OCI-LY1 (cell line): ENCODE results near the gene PLSCR4.
"Not testable (repeated sequence)": the region's sequence is repeated elsewhere in the genome, so short reads cannot be mapped to it uniquely, and the experiment has no call there.

Experiments
- H2AFZ ChIP-seq: fragments of 200-600 bp; sonication (generic), shearing (Covaris generic); 2 replicates; pipeline ENCODE4 v1.6.0; 2014; ENCODE audit warnings: antibody characterized with exemption, mild to moderate bottlenecking, low read length
- H3F3A ChIP-seq: fragments of 200-600 bp; sonication (generic), shearing (Covaris generic); 2 replicates; pipeline ENCODE4 v1.6.0; 2014; ENCODE audit warnings: mild to moderate bottlenecking, antibody characterized with exemption, low read length, moderate library complexity; ENCODE audit not compliant: insufficient read depth
- H3K27ac ChIP-seq: fragments of 200-600 bp; sonication (generic); 2 replicates; pipeline ENCODE4 v1.5.1; 2014; ENCODE audit warnings: low read length, mixed run types, mild to moderate bottlenecking, low read depth; ENCODE audit not compliant: poor library complexity, severe bottlenecking
- H3K27me3 ChIP-seq: fragments of 200-600 bp; sonication (generic); 2 replicates; pipeline ENCODE4 v1.6.0; 2014; ENCODE audit warnings: antibody characterized with exemption, mild to moderate bottlenecking, low read length, moderate library complexity; ENCODE audit not compliant: insufficient read depth
- H3K36me3 ChIP-seq: fragments of 200-600 bp; sonication (generic); 2 replicates; pipeline ENCODE4 v1.6.1; 2014; ENCODE audit warnings: mild to moderate bottlenecking, antibody characterized with exemption, low read length, moderate library complexity, mixed read lengths; ENCODE audit not compliant: insufficient read depth
- H3K4me1 ChIP-seq: fragments of 200-600 bp; sonication (generic); 2 replicates; pipeline ENCODE4 v1.5.1; 2014; ENCODE audit warnings: mild to moderate bottlenecking, low read length, moderate library complexity; ENCODE audit not compliant: insufficient read depth, severe bottlenecking
- H3K4me2 ChIP-seq: fragments of 200-600 bp; sonication (generic), shearing (Covaris generic); 2 replicates; pipeline ENCODE4 v1.6.1; 2014; ENCODE audit warnings: low read length
- H3K4me3 ChIP-seq: fragments of 200-600 bp; sonication (generic); 2 replicates; pipeline ENCODE4 v1.5.1; 2014; ENCODE audit warnings: low read length, low read depth, mild to moderate bottlenecking, mixed read lengths; ENCODE audit not compliant: poor library complexity, severe bottlenecking
- H3K79me2 ChIP-seq: fragments of 200-600 bp; shearing (Covaris generic); 2 replicates; pipeline ENCODE4 v1.6.1; 2016; ENCODE audit warnings: mixed run types, low read length, mixed read lengths; ENCODE audit not compliant: insufficient read depth
- H3K9ac ChIP-seq: fragments of 200-600 bp; sonication (generic), shearing (Covaris generic); 2 replicates; pipeline ENCODE4 v1.6.1; 2014; ENCODE audit warnings: mild to moderate bottlenecking, low read length, mixed read lengths
- H3K9me2 ChIP-seq: fragments of 200-600 bp; sonication (generic), shearing (Covaris generic); 2 replicates; pipeline ENCODE4 v1.6.1; 2014; ENCODE audit warnings: low read depth, mild to moderate bottlenecking, low read length, mixed read lengths
- H3K9me3 ChIP-seq: fragments of 200-600 bp; shearing (Covaris generic); 2 replicates; pipeline ENCODE4 v1.6.1; 2014; ENCODE audit warnings: low read length, mixed read lengths
- H4K20me1 ChIP-seq: fragments of 200-600 bp; sonication (generic), shearing (Covaris generic); 2 replicates; pipeline ENCODE4 v1.6.0; 2016; ENCODE audit warnings: mild to moderate bottlenecking, low read length; ENCODE audit not compliant: insufficient read depth
- CTCF ChIP-seq: fragments of 200-600 bp; sonication (generic), shearing (Covaris generic); IDR thresholded peaks from 2 replicates; pipeline ENCODE4 v1.5.1; 2017; ENCODE audit warnings: mild to moderate bottlenecking, antibody characterized with exemption, low read length, moderate library complexity, mixed read lengths
- EZH2 ChIP-seq: fragments of 200-600 bp; sonication (generic), shearing (Covaris generic); IDR thresholded peaks from 2 replicates; pipeline ENCODE4 v1.8.0; 2017; ENCODE audit warnings: borderline replicate concordance, mixed run types, mild to moderate bottlenecking, antibody characterized with exemption, low read length, moderate library complexity, mixed read lengths

The PLSCR4 gene

GRCh38 chr3:146226881-146227280 lies 24.0 kb downstream of the PLSCR4 start:
- H3K9me2 ChIP-seq = no peaks in the 10 kb centered on the region
- no peak overlapping the region for H3K4me2 ChIP-seq
- H2AFZ ChIP-seq = no peak overlapping the region
- TF ChIP-seq CTCF (no peak), EZH2 (no peak)
- H3K4me1 ChIP-seq = no peaks in the 10 kb centered on the region
- no peaks in the 10 kb centered on the region for H3K27me3 ChIP-seq
- no peak overlapping the region for H3K27ac ChIP-seq
- no peaks in the 10 kb centered on the region for H3K79me2 ChIP-seq
- no peak overlapping the region for H3K4me3 ChIP-seq
- no peaks in the 10 kb centered on the region for H3K9me3 ChIP-seq
- H4K20me1 ChIP-seq = 0 out of 2 replicates have a peak, but pooled peaks cover 2% of the 10 kb centered on the region
- H3F3A ChIP-seq = no peaks in the 10 kb centered on the region
- H3K36me3 ChIP-seq = no peaks in the 10 kb centered on the region
- H3K9ac ChIP-seq = no peak overlapping the region

- not testable (repeated sequence) for H3K9me2 ChIP-seq, H3K9me3 ChIP-seq, H3F3A ChIP-seq, H3K36me3 ChIP-seq, H3K4me1 ChIP-seq, H3K9ac ChIP-seq, H3K27ac ChIP-seq, H3K79me2 ChIP-seq, H4K20me1 ChIP-seq, H3K4me3 ChIP-seq, H3K4me2 ChIP-seq, H3K27me3 ChIP-seq, H2AFZ ChIP-seq
Observed at GRCh38 chr3:146225458-146225857, 25.4 kb downstream of the PLSCR4 start.

GRCh38 chr3:146223401-146224373 lies 27.2 kb downstream of the PLSCR4 start:
- H3K27ac ChIP-seq = no peak overlapping the region
- H3K27me3 ChIP-seq = no peaks in the 10 kb centered on the region
- no peak for TF ChIP-seq CTCF
- no peak for TF ChIP-seq EZH2
- 0 out of 2 replicates have a peak, but pooled peaks cover 2% of the 10 kb centered on the region for H4K20me1 ChIP-seq
- H3K4me1 ChIP-seq = no peaks in the 10 kb centered on the region
- H2AFZ ChIP-seq = no peak overlapping the region
- H3F3A ChIP-seq = no peaks in the 10 kb centered on the region
- H3K9me3 ChIP-seq = no peaks in the 10 kb centered on the region
- no peaks in the 10 kb centered on the region for H3K9me2 ChIP-seq
- H3K9ac ChIP-seq = no peak overlapping the region
- no peak overlapping the region for H3K4me2 ChIP-seq
- H3K36me3 ChIP-seq = no peaks in the 10 kb centered on the region
- no peaks in the 10 kb centered on the region for H3K79me2 ChIP-seq
- no peak overlapping the region for H3K4me3 ChIP-seq
